OCI-M2 (cell line): ENCODE data around the gene GP1BB.

Source experiments
- DNase-seq: peaks from one replicate; lab custom pipeline; 2025; ENCODE audit not compliant: unreplicated experiment; lab: John Stamatoyannopoulos, UW

The GP1BB gene

DNA sequence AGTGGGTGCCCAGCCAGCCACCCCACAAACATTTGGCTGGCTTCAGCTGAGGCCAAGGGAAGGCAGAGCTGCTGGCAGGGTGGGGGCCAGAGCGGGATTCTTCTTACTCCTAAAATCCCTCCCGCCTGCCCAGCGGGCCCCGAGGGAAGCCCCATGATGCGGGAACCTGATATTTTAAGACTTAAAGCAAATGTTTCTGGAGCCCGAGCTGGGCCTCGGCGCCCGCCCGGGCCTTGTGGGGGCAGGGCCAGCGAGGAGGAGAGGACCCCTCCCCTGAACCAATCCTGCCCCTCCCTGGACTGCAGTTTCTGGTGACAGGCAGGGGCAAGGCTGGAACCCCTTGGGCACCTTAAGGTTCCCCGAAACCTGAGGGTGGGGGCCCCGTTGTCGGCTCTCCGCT lies 17.2 kb downstream of the GP1BB start:
- DNase-seq: no peak

DNA sequence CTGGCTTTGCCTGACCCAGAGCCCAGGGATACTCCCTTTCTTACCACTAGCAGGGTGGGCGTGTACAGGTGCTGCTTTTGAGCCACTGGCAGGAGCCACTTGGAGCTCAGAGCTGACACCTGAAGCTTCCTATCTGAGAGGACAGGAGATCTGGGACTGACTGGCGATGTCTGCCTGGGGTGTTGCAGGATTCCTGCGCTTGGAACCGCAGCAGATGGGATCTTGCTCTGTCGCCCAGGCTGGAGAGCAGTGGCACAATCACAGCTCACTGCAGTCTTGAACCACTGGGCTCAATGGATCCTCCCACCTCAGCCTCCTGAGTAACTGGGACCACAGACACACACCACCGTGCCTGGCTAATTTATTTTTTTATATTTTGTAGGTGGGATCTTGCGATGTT lies 17.7 kb downstream of the GP1BB start:
- no peak for DNase-seq

DNA sequence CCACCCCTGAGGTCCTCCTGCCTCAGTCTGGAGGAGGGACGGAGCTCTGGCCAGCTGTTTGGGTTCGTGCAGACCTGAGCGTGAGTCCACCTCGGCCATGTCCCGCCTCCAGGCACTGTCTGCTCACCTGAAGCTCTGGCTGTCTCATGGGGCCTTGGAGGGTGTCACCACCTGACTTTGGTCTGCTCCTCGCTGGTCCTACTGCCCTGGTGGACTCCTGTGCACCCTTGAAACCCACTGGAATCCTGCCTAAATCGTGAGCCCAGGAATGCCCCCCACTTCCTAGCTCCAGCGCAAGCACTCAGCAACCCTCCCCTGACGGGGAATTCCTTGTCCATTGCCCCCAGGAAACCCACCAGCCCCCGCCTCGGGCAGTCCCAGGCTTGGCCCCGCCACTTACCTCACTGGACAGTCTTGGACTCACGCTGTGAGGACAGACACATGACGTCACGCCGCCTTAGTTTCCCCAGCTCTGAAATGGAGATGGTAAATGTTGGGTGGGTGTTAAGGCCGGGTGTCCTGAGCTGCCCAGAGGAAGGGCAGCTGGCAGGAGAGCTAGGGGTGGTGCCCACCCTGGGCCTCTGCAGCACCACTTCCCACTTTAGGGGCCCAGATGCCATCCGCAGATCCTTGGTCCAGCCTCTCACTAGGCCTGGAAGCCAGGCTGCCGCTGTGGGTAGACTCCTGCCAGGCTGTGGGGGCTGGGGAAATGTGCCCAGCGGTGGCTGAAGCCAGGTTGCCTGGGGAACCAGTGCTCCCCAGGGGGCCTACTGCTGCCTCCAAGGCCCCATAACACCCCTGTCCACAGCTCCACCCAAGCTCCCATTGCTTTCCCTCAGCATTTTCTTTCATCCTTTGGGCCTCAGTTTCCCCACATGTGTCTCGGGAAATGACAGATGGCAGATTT lies 19.1 kb downstream of the GP1BB start:
- DNase-seq: no peak

DNA sequence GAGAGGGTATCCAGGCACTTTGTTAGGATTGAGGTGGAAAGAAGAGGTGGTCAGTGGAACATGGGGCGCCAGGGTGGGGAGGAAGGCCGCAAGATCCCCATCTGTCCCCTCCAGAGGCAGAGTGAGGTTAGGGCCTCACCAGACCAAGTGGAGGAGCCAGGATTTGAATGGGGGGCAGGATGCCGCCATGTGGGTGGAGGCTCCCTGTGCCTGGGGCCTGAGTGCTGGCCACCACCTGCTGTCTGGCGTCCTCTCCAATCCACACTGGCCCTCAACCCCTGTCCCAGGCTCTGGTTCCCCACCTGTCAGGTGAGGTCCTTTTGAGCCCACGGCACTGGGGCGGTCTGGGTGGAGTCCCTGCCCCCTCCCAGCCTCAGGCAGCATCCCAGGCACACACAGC lies 19.7 kb downstream of the GP1BB start:
- no peak for DNase-seq

DNA sequence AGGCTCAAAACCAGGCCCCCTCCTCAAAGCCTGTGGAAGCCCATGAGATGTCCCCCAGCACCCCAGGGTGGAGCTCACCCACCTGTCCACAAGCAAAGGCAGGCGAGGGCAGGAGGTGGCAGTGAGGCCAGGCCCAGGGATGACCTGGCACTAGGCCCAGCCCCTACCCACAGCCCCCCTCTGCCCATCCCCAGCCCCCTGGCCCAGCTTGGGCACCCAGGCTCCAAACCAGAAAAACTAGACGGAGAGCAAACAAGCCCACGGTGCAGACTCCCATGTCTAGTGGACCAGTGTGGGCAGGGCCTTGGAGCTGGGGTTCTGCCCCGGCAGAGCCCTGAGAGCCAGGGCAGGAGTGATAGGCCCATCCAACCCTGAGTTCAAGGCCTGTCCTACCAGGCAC lies 20.3 kb downstream of the GP1BB start:
- no peak for DNase-seq

DNA sequence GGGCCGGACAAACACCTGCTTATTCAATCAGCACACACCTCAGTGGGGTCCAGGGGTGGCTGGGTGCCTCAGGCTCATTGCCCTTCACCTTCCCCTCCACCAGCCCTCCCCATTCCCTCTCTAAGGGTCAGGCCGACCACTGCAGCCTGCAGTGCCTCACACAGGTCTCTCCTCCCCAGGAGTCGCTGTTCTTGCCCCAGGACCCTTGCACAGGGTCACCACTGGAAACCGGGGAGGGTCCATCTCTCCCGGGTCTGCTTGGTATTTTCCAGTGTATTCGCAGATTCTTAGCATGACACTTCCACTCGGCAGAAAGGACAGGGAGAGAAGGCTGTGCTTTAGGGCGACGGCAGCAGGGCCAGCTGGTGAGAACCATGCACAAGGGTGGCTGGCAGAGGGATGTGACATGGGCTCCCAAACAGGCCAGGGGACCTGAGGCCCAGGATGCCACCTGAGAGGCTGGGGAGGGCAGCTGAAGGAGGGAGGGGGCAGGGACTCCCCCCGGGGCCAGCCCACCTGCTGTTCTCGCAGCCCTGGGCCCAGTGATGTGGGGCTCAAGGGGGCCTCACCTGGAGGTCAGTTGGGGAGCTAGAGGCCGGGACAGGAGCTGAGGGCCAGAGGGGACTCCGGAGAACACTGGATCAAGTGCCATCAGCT lies 21.1 kb downstream of the GP1BB start:
- DNase-seq: no peak

DNA sequence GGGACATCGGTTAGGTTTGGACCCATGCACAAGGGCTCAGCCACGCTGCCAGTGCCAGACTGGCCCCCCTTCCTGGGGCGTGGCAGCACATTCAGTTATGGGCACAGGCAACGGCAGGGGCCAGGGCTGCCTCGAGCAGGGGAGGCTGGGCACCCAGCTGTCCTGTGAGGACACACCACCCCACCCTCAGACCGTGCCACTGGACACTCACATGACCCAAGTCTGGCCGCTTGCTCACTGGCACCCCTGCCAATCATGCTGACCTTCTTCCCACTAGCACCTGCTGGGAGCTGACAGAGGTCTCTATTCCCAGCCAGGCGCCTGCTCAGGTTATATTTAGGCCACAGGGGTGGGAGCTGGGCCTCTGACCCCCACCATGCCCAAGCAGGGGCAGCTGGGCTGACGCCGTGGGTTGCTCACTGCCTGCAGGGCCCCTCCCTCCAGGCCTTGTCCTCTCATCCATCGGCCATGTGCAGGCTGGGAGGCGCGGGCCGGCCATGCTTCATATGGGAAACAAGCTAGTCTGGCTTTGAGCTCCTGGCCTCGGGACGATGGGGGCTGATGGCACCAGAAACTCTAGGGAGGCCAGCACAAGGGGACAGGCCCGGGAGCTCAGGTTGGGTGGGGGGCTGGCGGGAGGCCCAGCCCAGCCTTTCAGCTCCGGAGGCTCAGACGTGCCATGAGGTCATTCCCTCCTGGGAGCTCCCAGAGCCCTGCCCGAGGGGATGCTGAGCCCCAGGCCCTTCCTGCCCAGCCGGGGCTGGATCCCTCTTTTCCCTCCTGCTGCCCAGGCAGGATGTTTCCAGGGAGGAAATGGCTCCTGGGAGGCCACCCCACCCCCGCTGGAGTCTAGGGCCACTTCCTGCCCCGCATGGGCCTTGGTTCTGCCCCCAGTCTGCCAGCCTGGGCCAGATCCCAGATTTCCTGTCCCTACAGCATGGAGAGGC lies 22.1 kb downstream of the GP1BB start:
- no peak for DNase-seq

DNA sequence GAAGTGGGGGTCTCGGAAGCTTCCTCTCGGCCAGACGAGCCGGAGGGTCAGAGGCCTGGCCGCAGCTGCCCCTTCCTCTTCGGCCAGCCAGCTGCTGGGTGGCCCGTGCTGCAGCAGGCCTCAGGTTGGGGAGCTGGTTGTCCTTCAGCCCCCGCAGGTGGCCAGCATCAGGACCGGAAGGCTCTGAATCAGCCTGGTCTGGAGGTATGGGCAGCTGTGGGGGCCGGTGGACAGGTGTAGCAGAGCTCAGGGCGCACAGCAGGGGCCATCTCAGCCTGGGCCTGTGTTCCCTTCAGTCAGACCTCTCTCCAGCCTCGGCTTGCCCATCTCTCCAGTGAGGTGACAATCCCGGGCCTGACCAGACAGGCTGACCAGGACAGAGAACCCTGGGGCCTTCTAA lies 23.4 kb downstream of the GP1BB start:
- no peak for DNase-seq

DNA sequence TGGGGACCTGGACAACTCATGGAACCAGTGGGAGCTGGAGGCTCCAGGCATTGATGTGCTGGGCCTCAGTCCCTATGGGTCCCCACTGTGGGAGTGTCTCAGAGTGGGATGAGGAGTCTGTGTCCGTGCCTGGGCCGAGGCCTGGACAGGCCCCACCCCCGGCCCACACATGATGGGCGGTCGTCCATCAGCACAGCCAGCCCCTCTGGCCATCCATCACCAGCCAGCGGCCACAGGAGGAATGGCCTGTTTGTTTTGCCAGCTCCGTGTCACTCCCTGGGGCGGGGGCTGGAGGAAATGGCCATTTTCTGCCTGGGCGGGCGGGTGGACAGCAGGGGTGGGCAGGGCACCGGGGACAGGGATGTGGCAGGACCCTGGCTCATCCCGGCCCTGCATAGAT lies 24.2 kb downstream of the GP1BB start:
- no peak for DNase-seq

DNA sequence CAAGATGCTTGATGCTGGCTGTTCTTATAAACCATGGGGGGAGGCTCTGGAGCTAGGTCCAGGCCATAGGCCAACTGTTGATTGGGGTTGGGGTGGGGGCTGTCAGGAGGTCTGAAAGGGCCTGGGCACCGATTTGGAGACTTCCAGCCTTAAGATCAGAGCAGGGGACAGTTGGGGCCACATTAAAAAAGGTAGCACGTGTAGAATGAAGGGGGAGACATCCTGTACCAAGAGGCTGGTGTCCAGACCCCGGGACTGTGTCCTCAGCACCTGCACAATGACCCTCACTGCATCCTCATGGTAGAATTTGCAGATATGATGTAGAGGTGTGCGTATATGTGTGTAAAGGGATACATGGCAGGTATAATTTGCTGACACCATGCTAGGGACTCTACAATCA lies 24.8 kb downstream of the GP1BB start:
- no peak for DNase-seq

DNA sequence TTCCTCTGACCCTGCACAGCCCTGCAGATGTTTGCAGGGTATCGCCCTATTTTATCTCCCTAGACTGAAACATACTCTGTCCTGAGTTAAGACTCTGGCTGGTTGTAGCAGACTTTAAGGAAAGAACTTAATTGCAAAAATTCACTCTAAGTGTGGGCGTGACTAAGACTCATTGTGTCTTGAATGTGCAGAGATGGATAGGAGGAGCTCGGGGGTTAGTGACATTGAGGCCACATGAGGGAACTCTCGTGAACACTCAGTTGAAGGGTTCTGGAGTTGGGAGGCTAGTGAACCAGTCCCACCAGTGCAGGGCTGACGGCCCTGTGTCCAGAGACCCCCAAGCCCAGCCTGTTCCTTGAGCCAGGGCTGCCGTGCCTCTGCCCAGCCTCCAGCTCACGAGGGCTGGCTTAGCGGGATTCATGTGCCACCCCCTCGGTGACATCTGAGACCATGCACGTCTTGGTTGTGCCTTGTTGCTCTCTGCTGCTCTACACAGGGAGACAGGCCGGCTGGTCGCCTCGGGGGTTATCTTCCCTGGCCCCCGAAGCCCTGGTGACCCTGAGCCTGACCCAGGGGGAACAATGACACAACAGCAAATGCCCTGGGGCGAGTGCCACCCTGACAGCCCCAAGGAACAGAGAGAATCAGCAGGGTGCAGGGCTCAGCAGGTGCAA lies 25.8 kb downstream of the GP1BB start:
- DNase-seq: no peak

DNA sequence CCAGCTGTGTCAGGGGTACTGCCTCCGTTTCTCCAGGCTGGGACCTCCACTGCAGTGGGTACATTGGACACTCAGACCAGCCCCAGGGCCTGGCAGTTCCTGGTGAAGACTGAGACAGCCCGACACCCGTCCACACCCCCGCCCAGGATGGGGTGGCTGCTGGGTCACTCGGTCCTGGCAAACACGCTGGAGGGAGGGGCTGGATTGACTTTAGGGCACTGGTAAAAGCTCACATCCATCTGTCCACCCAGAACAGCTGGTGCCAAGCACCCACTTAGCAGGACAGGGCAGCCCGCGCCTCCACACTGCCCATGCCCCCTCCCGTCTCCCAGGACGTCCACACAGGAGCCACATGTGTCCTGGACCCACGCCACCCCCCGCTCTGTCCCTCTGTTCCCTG lies 26.5 kb downstream of the GP1BB start:
- DNase-seq: no peak

DNA sequence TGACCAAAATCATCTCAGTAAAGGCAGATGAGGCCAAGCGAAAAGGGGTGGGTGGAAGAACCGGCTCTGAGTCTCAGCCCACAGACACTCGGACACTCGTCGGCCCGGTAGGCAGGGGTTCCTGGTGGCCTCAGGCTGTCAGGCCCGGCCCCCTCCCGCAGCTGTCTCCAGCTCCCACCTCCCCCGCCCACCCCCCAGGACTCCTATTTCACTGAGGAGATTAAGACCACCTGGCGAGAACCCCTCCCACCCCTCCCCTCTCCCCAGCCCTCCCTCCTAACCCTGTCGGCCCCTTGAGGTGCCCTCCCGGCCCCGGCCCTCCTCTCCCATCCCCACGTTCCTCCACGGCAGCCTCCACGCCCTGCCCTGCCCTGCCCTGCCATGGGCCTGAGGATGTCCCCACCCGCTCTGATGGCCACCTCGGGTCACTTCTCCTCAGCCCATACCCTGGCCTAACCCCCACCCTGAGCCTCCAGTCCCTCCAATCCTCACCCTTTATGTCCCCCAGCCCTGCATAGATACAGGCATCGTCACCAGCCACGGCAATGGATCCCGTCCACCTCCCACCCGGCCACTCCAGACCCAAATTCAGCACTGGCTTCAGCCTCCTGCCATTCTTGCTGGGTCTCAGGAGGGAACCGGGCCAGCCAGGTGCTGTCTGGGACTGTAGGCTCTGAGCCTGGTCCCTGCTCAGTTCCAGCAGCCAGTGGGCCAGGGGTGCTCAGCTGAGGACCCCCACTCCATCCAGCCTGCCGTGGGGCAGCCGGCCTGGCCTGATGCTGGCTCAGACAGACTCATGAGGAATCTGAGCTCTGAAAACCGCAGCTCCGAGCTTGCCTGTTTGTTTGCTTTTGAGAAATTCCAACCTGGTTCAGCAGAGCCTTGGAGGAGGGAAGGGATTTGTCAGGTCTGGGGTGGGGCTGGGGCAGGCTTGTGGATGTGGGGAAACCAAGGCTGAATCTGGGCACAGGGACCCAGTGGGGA lies 27.5 kb downstream of the GP1BB start:
- DNase-seq: no peak

DNA sequence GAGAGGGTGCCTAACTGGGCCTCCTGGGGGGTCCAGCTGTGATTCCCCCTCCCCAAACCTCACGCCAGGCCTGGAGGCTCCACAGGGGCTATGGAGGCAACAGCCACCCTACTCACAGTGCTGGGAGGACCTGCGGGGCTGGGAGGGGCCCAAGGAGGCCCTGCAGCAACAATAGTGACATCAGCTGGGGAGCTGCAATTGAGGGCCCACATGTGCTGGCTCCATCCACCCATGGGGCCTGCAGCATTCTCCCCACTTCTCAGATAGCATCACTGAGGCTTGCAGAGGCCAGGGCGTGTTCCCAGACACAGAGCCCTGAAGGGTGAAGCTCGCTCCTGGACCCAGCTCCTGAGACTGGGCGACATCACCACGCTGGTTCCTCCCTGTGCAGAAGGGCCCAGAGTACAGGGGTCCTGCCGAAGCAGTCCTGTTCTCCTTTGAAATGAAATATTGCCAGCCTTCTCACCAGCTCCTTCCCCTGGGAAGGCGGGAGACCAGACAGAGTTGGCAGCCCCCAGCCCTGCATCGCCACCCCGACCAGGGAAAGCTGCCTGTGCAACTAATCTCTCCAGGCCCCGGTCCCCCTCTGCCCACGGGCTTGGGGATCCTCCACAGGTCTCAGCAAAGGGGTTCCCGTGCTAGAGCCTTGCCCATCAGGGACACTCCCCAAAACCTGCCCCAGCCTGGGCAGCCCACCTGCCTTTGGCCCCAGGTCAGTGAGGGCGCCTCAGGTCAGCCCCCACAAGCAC lies 28.3 kb downstream of the GP1BB start:
- DNase-seq: no peak

DNA sequence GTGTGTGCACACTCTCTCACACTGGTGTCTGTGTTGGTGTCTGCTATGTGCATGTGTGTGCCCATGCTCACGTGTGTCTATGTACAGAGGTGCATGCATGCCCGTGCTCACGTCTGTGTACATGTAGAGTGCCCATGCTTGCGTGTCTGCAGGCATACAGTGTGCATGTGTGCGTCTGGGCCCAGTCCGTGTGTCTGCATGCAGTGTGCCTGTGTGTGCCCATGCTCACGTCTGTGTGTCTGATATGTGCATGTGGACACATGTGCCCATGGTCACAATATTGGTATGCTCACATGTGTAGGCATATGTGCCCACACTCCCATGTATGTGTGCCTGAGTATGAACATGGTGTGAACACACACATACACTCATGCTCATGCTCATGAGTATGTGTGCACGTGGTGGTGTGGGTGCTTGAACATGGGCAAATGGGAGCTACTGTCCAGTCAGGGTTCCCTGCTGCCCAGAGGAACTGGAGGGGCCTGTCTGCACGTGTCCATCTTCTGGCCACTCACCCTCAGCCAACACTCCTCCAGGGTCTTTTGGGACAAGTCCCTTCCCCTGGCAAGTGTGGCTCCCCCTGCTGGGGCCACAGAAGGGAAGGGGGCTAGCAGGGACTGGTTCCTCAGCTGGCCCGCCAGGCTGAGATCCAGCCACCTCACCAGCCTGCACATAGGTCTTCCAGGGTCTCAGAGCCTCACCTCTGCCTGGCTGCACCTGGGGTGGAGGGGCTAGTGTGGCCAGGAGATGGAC lies 29.9 kb downstream of the GP1BB start:
- no peak for DNase-seq

DNA sequence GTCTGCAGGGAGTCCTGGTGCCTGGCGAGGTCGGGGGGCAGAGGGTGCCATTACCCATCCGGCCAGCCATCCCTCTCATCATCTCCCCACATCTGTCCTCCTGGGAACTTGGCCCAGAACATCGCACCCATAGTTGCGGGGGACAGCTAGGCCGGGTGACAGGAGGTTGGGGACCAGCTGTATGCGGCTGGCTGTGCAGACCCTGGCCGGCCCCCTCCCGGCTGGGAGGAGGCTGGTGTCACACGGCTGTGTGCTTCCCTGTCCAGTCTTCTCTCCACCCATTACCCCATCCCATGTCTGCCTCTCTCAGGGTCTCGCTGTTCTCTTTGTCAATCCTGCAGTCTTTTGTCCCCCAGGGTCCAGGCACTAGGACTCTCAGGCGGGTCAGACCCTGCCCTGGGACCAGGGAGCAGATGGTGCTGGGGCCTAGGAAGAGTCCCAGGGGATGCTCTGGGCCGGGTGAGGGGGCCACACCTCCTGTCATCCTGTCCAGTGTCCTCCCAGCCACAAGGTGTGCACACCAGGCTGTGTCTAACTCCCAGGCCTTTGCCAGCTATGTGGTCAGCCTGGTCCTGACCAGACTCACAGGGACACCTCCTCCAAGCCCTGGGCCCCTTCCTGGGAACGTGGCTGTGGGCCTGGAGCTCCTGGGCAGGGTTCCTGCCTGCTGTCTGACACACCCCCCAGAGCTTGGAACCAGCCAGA lies 30.8 kb downstream of the GP1BB start:
- DNase-seq: no peak

DNA sequence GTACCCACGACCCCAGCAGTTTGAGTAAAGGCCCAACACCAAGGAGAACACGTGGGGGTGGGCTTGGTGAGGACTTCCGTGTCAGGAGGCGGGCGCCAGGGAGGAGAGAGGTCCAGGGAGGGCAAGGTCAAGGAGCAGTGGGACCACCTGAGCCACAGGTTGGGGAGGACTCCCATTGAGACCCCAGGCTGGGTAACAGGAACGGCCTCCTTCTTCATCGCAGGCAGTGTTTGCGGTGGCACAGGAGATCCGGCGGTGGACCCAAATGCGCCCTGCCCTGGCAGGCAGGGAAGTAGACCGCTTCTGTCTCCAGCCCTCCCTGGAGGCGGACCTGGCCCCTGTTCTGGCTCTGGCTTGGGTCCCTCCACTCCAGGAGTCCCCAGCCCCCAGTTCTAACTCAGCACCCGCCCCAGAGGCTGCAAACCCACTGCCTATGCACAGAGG lies 31.4 kb downstream of the GP1BB start:
- no peak for DNase-seq
